ENCODE data around the gene PLCXD1. TPM values are rescaled to one million over a fixed set of nuclear protein-coding genes. Genes with fewer than 3 reads are reported as not detected.

The PLCXD1 gene
- total and polyA plus RNA-seq, 2 experiments from 2014 or later = 22.0 to 40.1 TPM

- H3K27me3 ChIP-seq = no peaks in the 10 kb centered on the region
- no peaks in the 10 kb centered on the region for H4K20me1 ChIP-seq (ENCODE audit: insufficient read depth, poor library complexity, severe bottlenecking)
- H3K79me2 ChIP-seq = no peaks in the 10 kb centered on the region
- H2AFZ ChIP-seq = no peak overlapping the region
- H3K9me2 ChIP-seq (replicated peaks; ENCODE audit: insufficient read depth) = no peaks in the 10 kb centered on the region
- TF ChIP-seq EZH2phosphoT487 (IDR thresholded peaks at IDR 0.05; ENCODE audit: low read depth, severe bottlenecking, unreplicated experiment) (no peak), EZH2 (IDR thresholded peaks at IDR 0.05; ENCODE audit: borderline replicate concordance) (no peak), CTCF (IDR thresholded peaks at IDR 0.05; ENCODE audit: poor library complexity) (no peak)
- H3K36me3 ChIP-seq (replicated peaks; ENCODE audit: insufficient read depth, low read depth) = no peaks in the 10 kb centered on the region
- 97% methylated on average over 39 of the region's 39 CpGs for WGBS (ENCODE audit: low lambda C conversion rate, missing lambda C conversion rate)
- H3K4me1 ChIP-seq (ENCODE audit: insufficient read depth) = peaks cover 5% of the 10 kb centered on the region
- no peak overlapping the region for H3K4me2 ChIP-seq
- no peak overlapping the region for H3K27ac ChIP-seq
- no peak overlapping the region for H3K4me3 ChIP-seq
- H3K9me3 ChIP-seq (ENCODE audit: low read depth) = no peaks in the 10 kb centered on the region
- no peak for DNase-seq (ENCODE audit: low spot score)
Measured at GRCh38 chrX:352582-353314, 71.6 kb downstream of the PLCXD1 start.

Other genes with a start within 250 kb of the PLCXD1 start
- 39.6 and 40.7 TPM in 2 replicates for gene GTPBP6, start 37.4 kb downstream of the PLCXD1 start, total RNA-seq
- 69.2 and 69.3 TPM in 2 replicates for gene GTPBP6, start 37.4 kb downstream of the PLCXD1 start, polyA plus RNA-seq
- 13.0 and 24.3 TPM in 2 replicates for gene PPP2R3B, start 105.5 kb downstream of the PLCXD1 start, total RNA-seq
- 21.1 and 22.4 TPM in 2 replicates for gene PPP2R3B, start 105.5 kb downstream of the PLCXD1 start, polyA plus RNA-seq

All from hepatocyte (in vitro differentiated cells).